ENCODE results near the gene SCARF2.
"Not testable (repeated sequence)": the region's sequence is repeated elsewhere in the genome, so short reads cannot be mapped to it uniquely, and the experiment has no call there.

SCARF2 gene

GRCh38 chr22:20392365-20392881, 45.2 kb downstream of the SCARF2 start:
- not testable (repeated sequence) for DNase-seq

- no peak for DNase-seq
Measured at GRCh38 chr22:20391222-20391621, 46.4 kb downstream of the SCARF2 start.

GRCh38 chr22:20390394-20390907, 47.2 kb downstream of the SCARF2 start:
- DNase-seq = no peak

- DNase-seq = no peak
Measured at GRCh38 chr22:20389288-20389687, 48.3 kb downstream of the SCARF2 start.

- DNase-seq = no peak
Measured at GRCh38 chr22:20388200-20388599, 49.4 kb downstream of the SCARF2 start.

- DNase-seq = no peak
Measured at GRCh38 chr22:20386972-20387371, 50.7 kb downstream of the SCARF2 start.

- no peak for DNase-seq
Measured at GRCh38 chr22:20386336-20386735, 51.3 kb downstream of the SCARF2 start.

- DNase-seq = no peak
Measured at GRCh38 chr22:20384865-20385264, 52.8 kb downstream of the SCARF2 start.

GRCh38 chr22:20384171-20384570, 53.5 kb downstream of the SCARF2 start:
- DNase-seq = no peak

GRCh38 chr22:20383538-20383937, 54.1 kb downstream of the SCARF2 start:
- DNase-seq = no peak

- DNase-seq = no peak
Measured at GRCh38 chr22:20380486-20380885, 57.1 kb downstream of the SCARF2 start.

GRCh38 chr22:20378684-20379083, 58.9 kb downstream of the SCARF2 start:
- DNase-seq = not testable (repeated sequence)

GRCh38 chr22:20378110-20378509, 59.5 kb downstream of the SCARF2 start:
- DNase-seq = no peak

GRCh38 chr22:20376983-20377382, 60.6 kb downstream of the SCARF2 start:
- not testable (repeated sequence) for DNase-seq

GRCh38 chr22:20376281-20376680, 61.3 kb downstream of the SCARF2 start:
- not testable (repeated sequence) for DNase-seq

Measured in GOT3 (cell line).